Suppressor macrophage treated with lipopolysaccharide for 4 hours (primary cell): ENCODE data around the gene ALKBH3.

ENCODE experiments used
- DNase-seq: peaks from one replicate; pipeline ENCODE4 v3.0.0-alpha.2; 2020

ALKBH3 gene

GRCh38 chr11:43968719-43969118, 88.1 kb downstream of the ALKBH3 start:
- DNase-seq, result no peak

DNA sequence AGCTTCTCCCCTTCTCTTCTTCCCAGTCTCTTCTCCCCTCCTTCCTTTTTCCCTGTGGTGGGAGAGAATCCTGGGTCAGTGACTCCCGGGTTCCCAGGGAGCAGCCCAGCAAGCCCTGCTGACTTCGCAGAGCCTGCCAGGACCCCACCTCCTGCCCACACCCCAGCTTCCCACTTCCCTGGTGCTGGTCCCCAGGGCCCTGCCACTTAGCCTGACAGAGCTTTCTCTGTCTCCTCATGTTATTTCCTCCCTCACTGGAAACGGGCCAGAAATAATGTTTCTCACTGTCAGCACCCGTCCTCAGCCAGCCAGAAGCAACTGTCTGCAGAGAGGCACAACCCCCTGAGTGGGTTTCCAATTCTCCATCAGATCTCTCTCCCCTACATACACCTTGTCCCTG, 88.9 kb downstream of the ALKBH3 start:
- DNase-seq, result no peak
